Panc1 (cell line): ENCODE measurements around the gene POU5F2. TPM values are rescaled to one million over a fixed set of nuclear protein-coding genes. Genes with fewer than 3 reads are reported as not detected.

Experiments used
- ATAC-seq: fragments of 200-7000 bp; cut with Tn5 transposase; 2 replicates; pipeline ENCODE4 v1.9.1; 2020; ENCODE audit warnings: mild to moderate bottlenecking, moderate library complexity
- BruUV-seq: library from RNA; stranded (reverse); fragments of 400-500 nt; replicated peaks from 2 replicates; lab custom pipeline; 2021; lab: Mats Ljungman, UMichigan
- CTCF ChIA-PET: fragments of 300-600 bp; sonication (Branson Sonifier 250); formaldehyde crosslinking; loops from one replicate; lab custom pipeline; 2022; ENCODE audit warnings: antibody characterized with exemption; lab: Charles Lee
- POLR2A ChIA-PET: fragments of 300-600 bp; sonication (Branson Sonifier 250); formaldehyde crosslinking; loops from one replicate; lab custom pipeline; 2022; ENCODE audit warnings: antibody characterized with exemption; lab: Charles Lee
- DNase-seq: peaks from one replicate; pipeline ENCODE4 v3.0.0-alpha.2; 2010; ENCODE audit warnings: low read depth, low spot score
- H3K27ac ChIP-seq: 2 replicates; pipeline ENCODE4 v1.5.1; 2011; ENCODE audit warnings: mild to moderate bottlenecking, low read length, inconsistent platforms
- H3K27me3 ChIP-seq: fragments of 200-500 bp; sonication (Bioruptor generic); 2 replicates; pipeline ENCODE4 v1.6.0; 2014; ENCODE audit warnings: low read length, inconsistent platforms; ENCODE audit not compliant: control insufficient read depth, insufficient read depth
- H3K36me3 ChIP-seq: fragments of 200-500 bp; sonication (Bioruptor generic); 2 replicates; pipeline ENCODE4 v1.5.1; 2014; ENCODE audit warnings: inconsistent platforms, mild to moderate bottlenecking, low read length, moderate library complexity; ENCODE audit not compliant: control insufficient read depth, insufficient read depth
- H3K4me1 ChIP-seq: 2 replicates; pipeline ENCODE4 v1.5.1; 2011; ENCODE audit warnings: inconsistent platforms, mild to moderate bottlenecking, low read length, moderate library complexity; ENCODE audit not compliant: control insufficient read depth, insufficient read depth
- H3K4me3 ChIP-seq, 2 experiments: 2 replicates each; pipeline ENCODE4 v1.5.1; 2011 to 2012; ENCODE audit warnings: low read depth in 2 of 2, low read length in 2 of 2, mild to moderate bottlenecking in 2 of 2, inconsistent platforms in 1 of 2, moderate library complexity in 1 of 2
- H3K9me3 ChIP-seq: fragments of 200-500 bp; sonication (Bioruptor generic); 2 replicates; pipeline ENCODE4 v1.5.1; 2014; ENCODE audit warnings: low read depth, mild to moderate bottlenecking, inconsistent platforms, low read length, moderate library complexity; ENCODE audit not compliant: control insufficient read depth, insufficient read depth
- CTCF ChIP-seq: fragments of 450-650 bp; IDR thresholded peaks from 2 replicates; pipeline ENCODE4 v1.5.1; 2017; ENCODE audit warnings: mild to moderate bottlenecking
- POLR2AphosphoS5 ChIP-seq: IDR thresholded peaks from 2 replicates; pipeline ENCODE4 v1.6.1; 2012; ENCODE audit warnings: mild to moderate bottlenecking, low read depth, low read length, moderate library complexity
- REST ChIP-seq, 2 experiments: IDR thresholded peaks; 2 replicates each; pipeline ENCODE4 v1.6.1; 2011 to 2012; ENCODE audit warnings: low read depth in 2 of 2, control low read depth in 1 of 2, low read length in 1 of 2, mild to moderate bottlenecking in 1 of 2, moderate library complexity in 1 of 2; ENCODE audit not compliant: insufficient read depth in 1 of 2
- SIN3A ChIP-seq: IDR thresholded peaks from 2 replicates; pipeline ENCODE4 v1.6.1; 2012; ENCODE audit warnings: low read depth, mild to moderate bottlenecking, low read length, moderate library complexity, borderline replicate concordance; ENCODE audit not compliant: insufficient read depth
- TCF7L2 ChIP-seq: IDR thresholded peaks from 2 replicates; pipeline ENCODE4 v1.6.1; 2011; ENCODE audit warnings: mild to moderate bottlenecking, low read depth, low read length, inconsistent platforms
- in situ Hi-C: cut with HindIII; loops from 2 replicates; pipeline ENCODE4 v1.10.0; 2016; ENCODE audit warnings: low sequenced_read_pairs, low pct_unique_long_range_greater_than_20kb
- intact Hi-C: fragments of 100-400 bp; cut with micrococcal nuclease; formaldehyde crosslinking; loops from one replicate; pipeline ENCODE4 v1.10.0; 2022; ENCODE audit not compliant: unreplicated experiment
- total RNA-seq: library from RNA; stranded (reverse); gene quantifications from one replicate; pipeline ENCODE4 v1.2.1, GENCODE V29; 2021; ENCODE audit not compliant: unreplicated experiment

Gene POU5F2
- total RNA-seq, 1 experiment from 2014 or later = 0.39 TPM

GRCh38 chr5:93708442-93708841 is 33.0 kb downstream of the POU5F2 start:
- ChIA-PET CTCF (no interaction called here), POLR2A (no interaction called here)
- H3K4me3 ChIP-seq = no peak overlapping the region
- no TSS peak for BruUV-seq
- no peaks in the 10 kb centered on the region for H3K4me1 ChIP-seq
- H3K9me3 ChIP-seq = no peaks in the 10 kb centered on the region
- intact Hi-C loops (no loop called here), in situ Hi-C loops (no loop called here)
- H3K27ac ChIP-seq = no peak overlapping the region
- DNase-seq = no peak
- H3K36me3 ChIP-seq = no peaks in the 10 kb centered on the region
- no peak for ATAC-seq
- no peaks in the 10 kb centered on the region for H3K27me3 ChIP-seq
- TF ChIP-seq TCF7L2 = no peak
- no peak for TF ChIP-seq REST (IDR thresholded peaks at IDR 0.05; ENCODE audit: insufficient read depth in 1 of 2, low read depth in 2 of 2, low read length in 1 of 2)

- intact Hi-C loops (no loop called here), in situ Hi-C loops (no loop called here)
- Histone ChIP-seq H3K27ac (no peak overlapping the region), H3K4me1 (no peaks in the 10 kb centered on the region), H3K27me3 (no peaks in the 10 kb centered on the region), H3K36me3 (no peaks in the 10 kb centered on the region), H3K4me3 (no peak overlapping the region), H3K9me3 (no peaks in the 10 kb centered on the region)
- CTCF ChIA-PET = no interaction called here
- BruUV-seq = no TSS peak
- ATAC-seq = no peak
- TF ChIP-seq TCF7L2 = no peak
- TF ChIP-seq POLR2AphosphoS5 = no peak
- TF ChIP-seq SIN3A = no peak
- TF ChIP-seq CTCF = no peak
- TF ChIP-seq REST (IDR thresholded peaks at IDR 0.05; ENCODE audit: insufficient read depth in 1 of 2, low read depth in 2 of 2, low read length in 1 of 2) = no peak
- DNase-seq = no peak
- POLR2A ChIA-PET = no interaction called here
Measured at GRCh38 chr5:93705896-93706295, 35.5 kb downstream of the POU5F2 start.
